Neural crest cell (in vitro differentiated cells): Measurements from ENCODE around the gene PRKG1. TPM values are rescaled to one million over a fixed set of nuclear protein-coding genes. Genes with fewer than 3 reads are reported as not detected.
A peak's percentile ranks its signal among the peaks of the same experiment; 100 is the strongest.

Source experiments
- DNase-seq: peaks from one replicate; pipeline ENCODE4 v3.0.0; 2021; ENCODE audit warnings: low read depth, mixed read lengths, low spot score
- H3K27ac Mint-ChIP-seq: one replicate; pipeline ENCODE4 v1.8.0; 2021; ENCODE audit warnings: mild to moderate bottlenecking, mixed read lengths; ENCODE audit not compliant: unreplicated experiment
- H3K27me3 Mint-ChIP-seq: 2 replicates; pipeline ENCODE4 v1.8.0; 2021; ENCODE audit warnings: low read depth, mild to moderate bottlenecking, mixed read lengths
- H3K36me3 Mint-ChIP-seq: 2 replicates; pipeline ENCODE4 v1.8.0; 2021; ENCODE audit warnings: low read depth, mild to moderate bottlenecking, mixed read lengths
- H3K4me1 Mint-ChIP-seq: 2 replicates; pipeline ENCODE4 v1.8.0; 2021; ENCODE audit warnings: mixed read lengths
- H3K4me3 Mint-ChIP-seq: one replicate; pipeline ENCODE4 v1.8.0; 2021; ENCODE audit warnings: mild to moderate bottlenecking, mixed read lengths
- H3K9me3 Mint-ChIP-seq: 2 replicates; pipeline ENCODE4 v1.8.0; 2021; ENCODE audit warnings: mixed read lengths
- CTCF ChIP-seq: fragments of 200-600 bp; sonication (generic); conservative IDR thresholded peaks from 2 replicates; pipeline ENCODE4 v1.5.0; 2021; ENCODE audit warnings: antibody characterized with exemption, mild to moderate bottlenecking
- total RNA-seq: library from RNA; stranded (reverse); gene quantifications from 2 replicates; pipeline ENCODE4 v1.2.1, GENCODE V29; 2021

PRKG1 gene
- total RNA-seq, 1 donor from 2014 or later, result 4.4 TPM

- Mint-ChIP-seq H3K4me3 (no peak overlapping the region), H3K36me3 (no peaks in the 10 kb centered on the region), H3K4me1 (no peaks in the 10 kb centered on the region), H3K9me3 (peaks cover 4% of the 10 kb centered on the region), H3K27ac (no peak overlapping the region), H3K27me3 (no peaks in the 10 kb centered on the region)
- TF ChIP-seq CTCF, result no peak
- no peak for DNase-seq
These were observed 561.1 kb downstream of the PRKG1 start for GRCh38 chr10:51635436-51635835.

- no peak for DNase-seq
- Mint-ChIP-seq H3K36me3 (no peaks in the 10 kb centered on the region), H3K4me1 (peaks cover 6% of the 10 kb centered on the region), H3K27ac (no peak overlapping the region), H3K27me3 (no peaks in the 10 kb centered on the region), H3K4me3 (no peak overlapping the region), H3K9me3 (peaks cover 4% of the 10 kb centered on the region)
- TF ChIP-seq CTCF, result no peak
These were observed 563.9 kb downstream of the PRKG1 start for GRCh38 chr10:51638211-51638610.

GRCh38 chr10:51638737-51639136, 564.5 kb downstream of the PRKG1 start:
- H3K4me3 Mint-ChIP-seq, result no peak overlapping the region
- H3K4me1 Mint-ChIP-seq, result peaks cover 6% of the 10 kb centered on the region
- peaks cover 4% of the 10 kb centered on the region for H3K9me3 Mint-ChIP-seq
- no peak for DNase-seq
- H3K36me3 Mint-ChIP-seq, result no peaks in the 10 kb centered on the region
- H3K27ac Mint-ChIP-seq, result no peak overlapping the region
- TF ChIP-seq CTCF, result peak; percentile 36
- H3K27me3 Mint-ChIP-seq, result no peaks in the 10 kb centered on the region

GRCh38 chr10:51640120-51640819, 566.0 kb downstream of the PRKG1 start:
- Mint-ChIP-seq H3K4me3 (no peak overlapping the region), H3K36me3 (no peaks in the 10 kb centered on the region), H3K9me3 (no peaks in the 10 kb centered on the region), H3K27me3 (no peaks in the 10 kb centered on the region), H3K4me1 (peaks cover 6% of the 10 kb centered on the region), H3K27ac (no peak overlapping the region)
- no peak for DNase-seq
- no peak for TF ChIP-seq CTCF

GRCh38 chr10:51642581-51642980, 568.3 kb downstream of the PRKG1 start:
- H3K4me1 Mint-ChIP-seq, result peaks cover 6% of the 10 kb centered on the region
- H3K27me3 Mint-ChIP-seq, result no peaks in the 10 kb centered on the region
- no peak overlapping the region for H3K27ac Mint-ChIP-seq
- H3K9me3 Mint-ChIP-seq, result no peaks in the 10 kb centered on the region
- no peak for DNase-seq
- H3K36me3 Mint-ChIP-seq, result no peaks in the 10 kb centered on the region
- TF ChIP-seq CTCF, result no peak
- no peak overlapping the region for H3K4me3 Mint-ChIP-seq
